IMR-90 (cell line): ENCODE results near the gene CARNS1. TPM values are rescaled to one million over a fixed set of nuclear protein-coding genes. Genes with fewer than 3 reads are reported as not detected.

Experiments
- ATAC-seq: fragments of 200-7000 bp; cut with Tn5 transposase; 2 replicates; pipeline ENCODE4 v1.9.1; 2020; ENCODE audit warnings: low read depth, mild to moderate bottlenecking, moderate library complexity
- BruUV-seq: library from RNA; stranded (reverse); fragments of 400-500 nt; replicated peaks from 2 replicates; lab custom pipeline; 2021; lab: Mats Ljungman, UMichigan
- CTCF ChIA-PET: fragments of 300-600 bp; formaldehyde crosslinking; extraction: SDS; loops from one replicate; lab custom pipeline; 2021; ENCODE audit warnings: antibody characterized with exemption; lab: Yijun Ruan, JAX
- POLR2A ChIA-PET: fragments of 300-600 bp; sonication (Branson Sonifier 250); formaldehyde crosslinking; loops from one replicate; lab custom pipeline; 2022; ENCODE audit warnings: antibody characterized with exemption; ENCODE audit not compliant: unreplicated experiment; lab: Charles Lee
- DNase-seq: peaks from one replicate; pipeline ENCODE4 v3.0.0; 2013
- H2AFZ ChIP-seq: replicated peaks from 2 replicates; pipeline ENCODE3; 2013; ENCODE audit warnings: low read length, mild to moderate bottlenecking; ENCODE audit not compliant: poor library complexity
- H2AK5ac ChIP-seq: 2 replicates; pipeline ENCODE4 v1.6.1; 2013; ENCODE audit warnings: low read depth, low read length, inconsistent platforms
- H2AK9ac ChIP-seq: replicated peaks from 2 replicates; pipeline ENCODE3; 2013; ENCODE audit warnings: mild to moderate bottlenecking, low read depth, low read length, moderate library complexity; ENCODE audit not compliant: poor library complexity
- H2BK120ac ChIP-seq: 2 replicates; pipeline ENCODE4 v1.6.1; 2013; ENCODE audit warnings: low read depth, low read length, inconsistent platforms
- H2BK15ac ChIP-seq: 3 replicates; pipeline ENCODE4 v1.6.1; 2013; ENCODE audit warnings: low read depth, low read length, inconsistent platforms
- H2BK20ac ChIP-seq: 2 replicates; pipeline ENCODE4 v1.6.1; 2013; ENCODE audit warnings: low read depth, mild to moderate bottlenecking, inconsistent platforms, low read length, moderate library complexity
- H2BK5ac ChIP-seq: 2 replicates; pipeline ENCODE4 v1.6.1; 2013; ENCODE audit warnings: mild to moderate bottlenecking, low read depth, low read length, inconsistent platforms; ENCODE audit not compliant: poor library complexity, severe bottlenecking
- H3K14ac ChIP-seq: replicated peaks from 2 replicates; pipeline ENCODE4 v1.6.1; 2013; ENCODE audit warnings: low read depth, low read length, inconsistent platforms
- H3K18ac ChIP-seq: 2 replicates; pipeline ENCODE4 v1.6.1; 2013; ENCODE audit warnings: low read depth, low read length, control low read depth
- H3K23ac ChIP-seq: 2 replicates; pipeline ENCODE4 v1.6.1; 2013; ENCODE audit warnings: low read depth, low read length, inconsistent platforms
- H3K27ac ChIP-seq: 2 replicates; pipeline ENCODE4 v1.5.1; 2013; ENCODE audit warnings: mild to moderate bottlenecking, control low read depth, low read length; ENCODE audit not compliant: insufficient read depth
- H3K27me3 ChIP-seq: 2 replicates; pipeline ENCODE4 v1.6.1; 2013; ENCODE audit warnings: low read length; ENCODE audit not compliant: control insufficient read depth, insufficient read depth
- H3K36me3 ChIP-seq: 2 replicates; pipeline ENCODE4 v1.6.1; 2013; ENCODE audit warnings: low read length, mixed read lengths; ENCODE audit not compliant: control insufficient read depth, insufficient read depth
- H3K4ac ChIP-seq: 2 replicates; pipeline ENCODE4 v1.6.1; 2013; ENCODE audit warnings: low read depth, low read length, inconsistent platforms
- H3K4me1 ChIP-seq: 2 replicates; pipeline ENCODE4 v1.6.1; 2013; ENCODE audit warnings: low read length, mixed read lengths; ENCODE audit not compliant: control insufficient read depth, insufficient read depth
- H3K4me2 ChIP-seq: 2 replicates; pipeline ENCODE4 v1.6.1; 2013; ENCODE audit warnings: low read depth, mild to moderate bottlenecking, control low read depth, low read length, moderate library complexity
- H3K4me3 ChIP-seq: 2 replicates; pipeline ENCODE4 v1.5.1; 2013; ENCODE audit warnings: low read depth, mild to moderate bottlenecking, control low read depth, low read length, moderate library complexity; ENCODE audit not compliant: insufficient read depth
- H3K56ac ChIP-seq: 2 replicates; pipeline ENCODE4 v1.6.1; 2013; ENCODE audit warnings: low read length, inconsistent platforms; ENCODE audit not compliant: insufficient read depth; ENCODE audit errors: extremely low read depth
- H3K79me1 ChIP-seq, 2 experiments: 2 replicates each; pipeline ENCODE4 v1.6.1; 2013; ENCODE audit warnings: low read length in 2 of 2, inconsistent platforms in 1 of 2, low read depth in 1 of 2
- H3K9ac ChIP-seq: 2 replicates; pipeline ENCODE4 v1.6.1; 2013; ENCODE audit warnings: low read depth, low read length, control low read depth
- H3K9me1 ChIP-seq: 2 replicates; pipeline ENCODE4 v1.6.1; 2013; ENCODE audit warnings: low read length, inconsistent platforms; ENCODE audit not compliant: insufficient read depth
- H3K9me3 ChIP-seq: 2 replicates; pipeline ENCODE4 v1.6.1; 2013; ENCODE audit warnings: low read length; ENCODE audit not compliant: control insufficient read depth, insufficient read depth
- H4K20me1 ChIP-seq: 2 replicates; pipeline ENCODE4 v1.6.1; 2013; ENCODE audit warnings: low read length, inconsistent platforms; ENCODE audit not compliant: insufficient read depth
- H4K5ac ChIP-seq: 2 replicates; pipeline ENCODE4 v1.6.1; 2013; ENCODE audit warnings: mild to moderate bottlenecking, low read depth, low read length, control low read depth
- H4K8ac ChIP-seq, 2 experiments: 2 replicates each; pipeline ENCODE4 v1.6.1; 2013; ENCODE audit warnings: low read depth in 2 of 2, low read length in 2 of 2, control low read depth in 1 of 2, inconsistent platforms in 1 of 2
- H4K91ac ChIP-seq: 2 replicates; pipeline ENCODE4 v1.6.1; 2013; ENCODE audit warnings: low read depth, low read length, inconsistent platforms; ENCODE audit not compliant: insufficient read depth
- BHLHE40 ChIP-seq: fragments of 150-350 bp; IDR thresholded peaks from 2 replicates; pipeline ENCODE4 v1.6.1; 2016; ENCODE audit warnings: mild to moderate bottlenecking, low read depth, low read length
- CEBPB ChIP-seq: IDR thresholded peaks from 2 replicates; pipeline ENCODE4 v1.6.1; 2012; ENCODE audit warnings: low read depth, low read length, improper control_type of control experiment
- CTCF ChIP-seq: conservative IDR thresholded peaks from 2 replicates; pipeline ENCODE4 v1.5.1; 2012; ENCODE audit warnings: mild to moderate bottlenecking, low read depth, low read length, improper control_type of control experiment
- FOS ChIP-seq: fragments of 150-350 bp; IDR thresholded peaks from 2 replicates; pipeline ENCODE4 v1.6.1; 2016; ENCODE audit warnings: low read depth, low read length
- MAFK ChIP-seq: IDR thresholded peaks from 2 replicates; pipeline ENCODE4 v1.6.1; 2012; ENCODE audit warnings: low read depth, low read length, improper control_type of control experiment
- MAZ ChIP-seq: IDR thresholded peaks from 2 replicates; pipeline ENCODE4 v1.6.1; 2012; ENCODE audit warnings: low read depth, mild to moderate bottlenecking, low read length, improper control_type of control experiment, moderate library complexity, borderline replicate concordance
- MXI1 ChIP-seq: IDR thresholded peaks from 2 replicates; pipeline ENCODE4 v1.6.1; 2012; ENCODE audit warnings: low read depth, mild to moderate bottlenecking, low read length, moderate library complexity, borderline replicate concordance
- POLR2A ChIP-seq: IDR thresholded peaks from 2 replicates; pipeline ENCODE4 v1.6.1; 2012; ENCODE audit warnings: mild to moderate bottlenecking, low read depth, low read length
- RFX5 ChIP-seq: IDR thresholded peaks from 2 replicates; pipeline ENCODE4 v1.8.0; 2012; ENCODE audit warnings: low read depth, mild to moderate bottlenecking, low read length, moderate library complexity
- SMC3 ChIP-seq: fragments of 150-350 bp; IDR thresholded peaks from 2 replicates; pipeline ENCODE4 v1.6.1; 2016; ENCODE audit warnings: low read depth, mild to moderate bottlenecking, antibody characterized with exemption, low read length, moderate library complexity
- WGBS, 2 experiments: methylation state at CpG; one replicate each; pipeline versions ENCODE4 v1.1.5 to v1.1.7; 2013; ENCODE audit warnings: missing lambda C conversion rate in 2 of 2; ENCODE audit not compliant: insufficient read length in 1 of 2; ENCODE audit errors: extremely low coverage in 2 of 2; 5-methylcytosine and 5-hydroxymethylcytosine counted together
- dilution Hi-C: fragments of 300-500 bp; cut with HindIII; formaldehyde crosslinking; loops from one replicate; pipeline ENCODE4 v1.14.3; 2018; ENCODE audit warnings: low sequenced_read_pairs; ENCODE audit not compliant: unreplicated experiment
- in situ Hi-C: fragments of 300-500 bp; cut with MboI; formaldehyde crosslinking; loops from 3 replicates; pipeline ENCODE4 v1.14.3; 2019; ENCODE audit warnings: low sequenced_read_pairs, inconsistent platforms, mixed read lengths
- intact Hi-C: fragments of 100-400 bp; cut with micrococcal nuclease; formaldehyde crosslinking; loops from 2 replicates; pipeline ENCODE4 v1.10.0; 2022
- polyA plus RNA-seq, 3 experiments: library from polyadenylated mRNA; depleted of rRNA; stranded (reverse); fragments of >200 nt; gene quantifications; 2 replicates each; pipeline ENCODE4 v1.2.3, GENCODE V29; 2012; ENCODE audit warnings: low replicate concordance in 1 of 3
- total RNA-seq: library from RNA; depleted of rRNA; stranded (reverse); fragments of >200 nt; gene quantifications from 2 replicates; pipeline ENCODE4 v1.2.3, GENCODE V29; 2012
- TF ChIP-seq, protein P1 (sequence below): fragments of 150-350 bp; IDR thresholded peaks from 2 replicates; pipeline ENCODE4 v1.6.1; 2017; ENCODE audit warnings: mild to moderate bottlenecking, antibody characterized with exemption, low read length, low read depth
- TF ChIP-seq, protein P2 (sequence below): fragments of 150-350 bp; IDR thresholded peaks from 2 replicates; pipeline ENCODE4 v1.6.1; 2016; ENCODE audit warnings: low read depth, mild to moderate bottlenecking, low read length, moderate library complexity, borderline replicate concordance

The CARNS1 gene
- total and polyA plus RNA-seq, 2 of the 4 experiments (the other 2 are of a cell fraction), result under 0.01 to 0.32 TPM

DNA sequence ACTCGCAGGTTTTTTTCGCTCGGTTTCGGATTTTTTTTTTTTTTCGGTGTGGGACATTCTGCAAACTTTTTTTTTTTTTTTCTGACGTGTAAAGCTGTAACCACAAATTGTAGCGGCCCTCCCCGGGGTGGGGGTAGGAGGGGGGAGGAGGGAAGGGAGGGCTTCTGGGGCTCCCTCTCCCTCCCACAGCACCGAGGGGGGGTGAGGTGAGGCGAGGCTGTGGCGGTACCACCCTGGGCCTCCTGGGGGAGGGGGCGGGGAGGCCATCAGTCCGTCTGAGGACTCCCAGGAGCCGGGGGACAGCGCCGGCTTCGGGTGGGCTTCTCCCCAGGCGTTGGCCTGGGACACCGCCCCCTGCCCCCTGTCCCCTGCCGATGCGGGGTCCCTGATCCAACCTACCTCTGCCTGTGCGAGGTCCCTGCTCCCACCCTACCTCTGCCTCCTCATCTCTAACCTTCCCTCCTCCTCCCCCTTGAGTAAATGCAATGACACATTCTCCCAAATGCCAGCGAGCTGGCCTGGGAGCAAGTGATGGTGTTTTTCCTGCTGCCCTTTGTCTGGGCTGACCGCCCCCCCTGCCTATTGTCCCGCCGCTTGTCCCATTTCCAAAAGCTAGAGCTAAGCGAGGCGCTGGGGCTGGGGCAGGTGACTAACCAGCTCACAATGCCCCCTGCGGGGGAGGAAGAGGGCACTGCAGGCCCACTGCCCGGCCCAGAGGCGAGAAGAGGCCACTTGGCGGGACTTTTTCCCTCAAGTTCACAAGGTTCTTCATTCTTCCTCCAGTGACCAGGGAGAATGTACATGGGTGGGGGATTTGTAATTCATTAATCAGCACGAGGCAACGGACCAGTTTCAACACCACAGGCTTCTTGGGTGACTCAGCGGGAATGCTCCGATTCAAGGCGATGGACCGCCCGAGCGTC is 41.6 kb upstream of the CARNS1 start:
- Histone ChIP-seq H3K79me1 (peaks cover 5 to 31% of the 10 kb centered on the region in 2 experiments; a peak in 3 of 4 replicates), H3K27ac (peak overlapping the region; percentile 94), H3K9me1 (peaks cover 24% of the 10 kb centered on the region), H2BK5ac (peak overlapping the region; percentile 93), H3K18ac (peak overlapping the region; percentile 21), H2AK5ac (peak overlapping the region; percentile 96), H4K8ac (peak overlapping the region; percentile 82 to 89), H3K4me3 (peak overlapping the region; percentile 78), H3K56ac (peak overlapping the region; percentile 84), H3K9ac (peak overlapping the region; percentile 71), H3K14ac (peak overlapping the region; percentile 90), H3K4ac (peak overlapping the region; percentile 96), H3K9me3 (no peaks in the 10 kb centered on the region), H2AK9ac (peak overlapping the region; percentile 99), H2BK20ac (peak overlapping the region; percentile 87), H3K4me2 (peak overlapping the region; percentile 32), H4K91ac (peak overlapping the region; percentile 96), H3K27me3 (no peaks in the 10 kb centered on the region), H4K20me1 (peaks cover 31% of the 10 kb centered on the region), H3K23ac (peak overlapping the region; percentile 86), H4K5ac (peak overlapping the region; percentile 10), H3K36me3 (peaks cover 3% of the 10 kb centered on the region; the same call in 1 of the 2 replicates), H3K4me1 (peaks cover 42% of the 10 kb centered on the region), H2BK120ac (peak overlapping the region; percentile 93), H2AFZ (peak overlapping the region; percentile 75), H2BK15ac (peak overlapping the region; percentile 96; the same call in 2 of the 3 replicates)
- ATAC-seq (peak; percentile 49), DNase-seq (peak; percentile 96)
- intact Hi-C loops (no loop called here), in situ Hi-C loops (no loop called here), dilution Hi-C loops (no loop called here)
- ChIA-PET POLR2A (interaction anchor here (0.6 to 0.7 kb wide), 3 partner anchors 23 to 93 kb away, joined by 8 to 11 read pairs (median 11); no protein-coding TSS in a partner anchor), CTCF (interaction anchor here (0.6 to 1.1 kb wide), 4 partner anchors 8 to 29 kb away, joined by 3 to 4 read pairs (median 4); no protein-coding TSS in a partner anchor)
- 0% methylated on average over 1 of the region's 40 CpGs; no CpG with 5 or more reads in 1 of the 2 experiments for WGBS, 2 experiments
- BruUV-seq, result no TSS peak
- TF ChIP-seq MAFK (peak; percentile 66; the same call in 1 of the 2 replicates), BHLHE40 (peak; percentile 94), RFX5 (no peak), FOS (peak; percentile 72), MAZ (peak; percentile 98), SMC3 (peak; percentile 34), POLR2A (peak; percentile 70), CEBPB (peak; percentile 95), MXI1 (no peak), CTCF (peak; percentile 44)
- TF ChIP-seq, protein P1, sequence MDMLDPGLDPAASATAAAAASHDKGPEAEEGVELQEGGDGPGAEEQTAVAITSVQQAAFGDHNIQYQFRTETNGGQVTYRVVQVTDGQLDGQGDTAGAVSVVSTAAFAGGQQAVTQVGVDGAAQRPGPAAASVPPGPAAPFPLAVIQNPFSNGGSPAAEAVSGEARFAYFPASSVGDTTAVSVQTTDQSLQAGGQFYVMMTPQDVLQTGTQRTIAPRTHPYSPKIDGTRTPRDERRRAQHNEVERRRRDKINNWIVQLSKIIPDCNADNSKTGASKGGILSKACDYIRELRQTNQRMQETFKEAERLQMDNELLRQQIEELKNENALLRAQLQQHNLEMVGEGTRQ, result 0 out of 2 replicates have a peak, but pooled peaks have one; percentile 39
- TF ChIP-seq, protein P2, sequence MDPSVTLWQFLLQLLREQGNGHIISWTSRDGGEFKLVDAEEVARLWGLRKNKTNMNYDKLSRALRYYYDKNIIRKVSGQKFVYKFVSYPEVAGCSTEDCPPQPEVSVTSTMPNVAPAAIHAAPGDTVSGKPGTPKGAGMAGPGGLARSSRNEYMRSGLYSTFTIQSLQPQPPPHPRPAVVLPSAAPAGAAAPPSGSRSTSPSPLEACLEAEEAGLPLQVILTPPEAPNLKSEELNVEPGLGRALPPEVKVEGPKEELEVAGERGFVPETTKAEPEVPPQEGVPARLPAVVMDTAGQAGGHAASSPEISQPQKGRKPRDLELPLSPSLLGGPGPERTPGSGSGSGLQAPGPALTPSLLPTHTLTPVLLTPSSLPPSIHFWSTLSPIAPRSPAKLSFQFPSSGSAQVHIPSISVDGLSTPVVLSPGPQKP, result no peak
